GM12865 (cell line): ENCODE results near the gene HTR3D.
"Not testable (repeated sequence)": the region's sequence is repeated elsewhere in the genome, so short reads cannot be mapped to it uniquely, and the experiment has no call there.

Experiments used
- DNase-seq: peaks from one replicate; pipeline ENCODE4 v3.0.0; 2010; ENCODE audit warnings: low read depth
- H3K4me3 ChIP-seq: 2 replicates; pipeline ENCODE4 v1.5.1; 2011; ENCODE audit warnings: mild to moderate bottlenecking, low read depth, low read length, control low read depth
- CTCF ChIP-seq: IDR thresholded peaks from 2 replicates; pipeline ENCODE4 v1.5.1; 2011; ENCODE audit warnings: low read length, control low read depth, low read depth, inconsistent platforms; ENCODE audit not compliant: insufficient read depth; ENCODE audit errors: missing control alignments

The HTR3D gene

GRCh38 chr3:184037816-184038215 lies 6.3 kb downstream of the HTR3D start:
- DNase-seq, result no peak
- no peak for TF ChIP-seq CTCF
- H3K4me3 ChIP-seq, result no peak overlapping the region

- not testable (repeated sequence) for H3K4me3 ChIP-seq, DNase-seq
Observed at GRCh38 chr3:184038307-184038706, 6.8 kb downstream of the HTR3D start.

- no peak for TF ChIP-seq CTCF
- no peak for DNase-seq
- H3K4me3 ChIP-seq, result no peak overlapping the region
Observed at GRCh38 chr3:184039414-184039813, 7.9 kb downstream of the HTR3D start.

GRCh38 chr3:184040010-184040409 lies 8.5 kb downstream of the HTR3D start:
- no peak overlapping the region for H3K4me3 ChIP-seq
- no peak for TF ChIP-seq CTCF
- peak; percentile 4 for DNase-seq

- DNase-seq, result no peak
- no peak for TF ChIP-seq CTCF
- H3K4me3 ChIP-seq, result no peak overlapping the region
Observed at GRCh38 chr3:184042617-184043016, 11.1 kb downstream of the HTR3D start.

GRCh38 chr3:184045995-184046394 lies 14.5 kb downstream of the HTR3D start:
- TF ChIP-seq CTCF, result no peak
- no peak overlapping the region for H3K4me3 ChIP-seq
- DNase-seq, result no peak

GRCh38 chr3:184050217-184050847 lies 18.8 kb downstream of the HTR3D start:
- TF ChIP-seq CTCF, result no peak
- no peak for DNase-seq
- H3K4me3 ChIP-seq, result no peak overlapping the region
